NCI-H345 treated with DMSO at 0.1 percent for 48 hours (cell line): ENCODE measurements around the gene SPARC.
"Not testable (repeated sequence)": the region's sequence is repeated elsewhere in the genome, so short reads cannot be mapped to it uniquely, and the experiment has no call there.

Experiments
- DNase-seq: peaks from one replicate; lab custom pipeline; 2025; ENCODE audit not compliant: unreplicated experiment; lab: John Stamatoyannopoulos, UW

The SPARC gene

GRCh38 chr5:151703227-151703626 is 16.5 kb upstream of the SPARC start:
- DNase-seq: no peak

GRCh38 chr5:151700820-151701219 is 14.1 kb upstream of the SPARC start:
- DNase-seq: no peak

GRCh38 chr5:151700296-151700695 is 13.6 kb upstream of the SPARC start:
- no peak for DNase-seq

- no peak for DNase-seq
These were observed 12.6 kb upstream of the SPARC start for GRCh38 chr5:151699071-151699901.

GRCh38 chr5:151698081-151698480 is 11.4 kb upstream of the SPARC start:
- not testable (repeated sequence) for DNase-seq

- no peak for DNase-seq
These were observed 10.7 kb upstream of the SPARC start for GRCh38 chr5:151697452-151697851.

- DNase-seq: no peak
These were observed 9.9 kb upstream of the SPARC start for GRCh38 chr5:151696470-151697061.

- no peak for DNase-seq
These were observed 8.7 kb upstream of the SPARC start for GRCh38 chr5:151695464-151695863.

GRCh38 chr5:151694035-151694485 is 7.3 kb upstream of the SPARC start:
- DNase-seq: no peak

GRCh38 chr5:151692312-151692711 is 5.6 kb upstream of the SPARC start:
- DNase-seq: no peak

- DNase-seq: no peak
These were observed 5.0 kb upstream of the SPARC start for GRCh38 chr5:151691706-151692105.

- not testable (repeated sequence) for DNase-seq
These were observed 2.9 kb upstream of the SPARC start for GRCh38 chr5:151689591-151689990.

- DNase-seq: no peak
These were observed 1.7 kb upstream of the SPARC start for GRCh38 chr5:151688436-151688835.

- DNase-seq: no peak
These were observed 704 bp downstream of the SPARC start for GRCh38 chr5:151685749-151686673.

- DNase-seq: no peak
These were observed 1.9 kb downstream of the SPARC start for GRCh38 chr5:151684690-151685361.

- DNase-seq: no peak
These were observed 2.6 kb downstream of the SPARC start for GRCh38 chr5:151683986-151684588.

GRCh38 chr5:151683444-151683843 is 3.3 kb downstream of the SPARC start:
- DNase-seq: no peak

- DNase-seq: no peak
These were observed 3.9 kb downstream of the SPARC start for GRCh38 chr5:151682751-151683331.

- no peak for DNase-seq
These were observed 4.5 kb downstream of the SPARC start for GRCh38 chr5:151682240-151682639.

- DNase-seq: no peak
These were observed 5.7 kb downstream of the SPARC start for GRCh38 chr5:151680944-151681427.
